Measurements from ENCODE around the gene FBXO44.

FBXO44 gene

GRCh38 chr1:11684070-11684469, 29.4 kb downstream of the FBXO44 start:
- Histone ChIP-seq H3K4me3 (ENCODE audit: low read depth, low read length) (no peak overlapping the region), H3K27ac (no peak overlapping the region), H3K27me3 (replicated peaks) (peaks cover 1% of the 10 kb centered on the region), H3K36me3 (replicated peaks) (no peaks in the 10 kb centered on the region)
- no peak for TF ChIP-seq CTCF (IDR thresholded peaks at IDR 0.05; ENCODE audit: low read depth, low read length, missing control alignments)
- in situ Hi-C loops (cut with HindIII; ENCODE audit: low pct_ligation_motif_present, low sequenced_read_pairs) = no loop called here
- DNase-seq = no peak

GRCh38 chr1:11685210-11685752, 30.6 kb downstream of the FBXO44 start:
- TF ChIP-seq CTCF (IDR thresholded peaks at IDR 0.05; ENCODE audit: low read depth, low read length, missing control alignments) = no peak
- Histone ChIP-seq H3K36me3 (replicated peaks) (no peaks in the 10 kb centered on the region), H3K27ac (no peak overlapping the region), H3K4me3 (ENCODE audit: low read depth, low read length) (no peak overlapping the region), H3K27me3 (replicated peaks) (peaks cover 8% of the 10 kb centered on the region)
- in situ Hi-C loops (cut with HindIII; ENCODE audit: low pct_ligation_motif_present, low sequenced_read_pairs) = no loop called here
- DNase-seq = no peak

- no peak for TF ChIP-seq CTCF (IDR thresholded peaks at IDR 0.05; ENCODE audit: low read depth, low read length, missing control alignments)
- Histone ChIP-seq H3K27me3 (replicated peaks) (peaks cover 36% of the 10 kb centered on the region), H3K27ac (no peak overlapping the region), H3K36me3 (replicated peaks) (no peaks in the 10 kb centered on the region), H3K4me3 (ENCODE audit: low read depth, low read length) (no peak overlapping the region)
- no peak for DNase-seq
- in situ Hi-C loops (cut with HindIII; ENCODE audit: low pct_ligation_motif_present, low sequenced_read_pairs) = no loop called here
Measured at GRCh38 chr1:11688506-11688905, 33.8 kb downstream of the FBXO44 start.

DNA sequence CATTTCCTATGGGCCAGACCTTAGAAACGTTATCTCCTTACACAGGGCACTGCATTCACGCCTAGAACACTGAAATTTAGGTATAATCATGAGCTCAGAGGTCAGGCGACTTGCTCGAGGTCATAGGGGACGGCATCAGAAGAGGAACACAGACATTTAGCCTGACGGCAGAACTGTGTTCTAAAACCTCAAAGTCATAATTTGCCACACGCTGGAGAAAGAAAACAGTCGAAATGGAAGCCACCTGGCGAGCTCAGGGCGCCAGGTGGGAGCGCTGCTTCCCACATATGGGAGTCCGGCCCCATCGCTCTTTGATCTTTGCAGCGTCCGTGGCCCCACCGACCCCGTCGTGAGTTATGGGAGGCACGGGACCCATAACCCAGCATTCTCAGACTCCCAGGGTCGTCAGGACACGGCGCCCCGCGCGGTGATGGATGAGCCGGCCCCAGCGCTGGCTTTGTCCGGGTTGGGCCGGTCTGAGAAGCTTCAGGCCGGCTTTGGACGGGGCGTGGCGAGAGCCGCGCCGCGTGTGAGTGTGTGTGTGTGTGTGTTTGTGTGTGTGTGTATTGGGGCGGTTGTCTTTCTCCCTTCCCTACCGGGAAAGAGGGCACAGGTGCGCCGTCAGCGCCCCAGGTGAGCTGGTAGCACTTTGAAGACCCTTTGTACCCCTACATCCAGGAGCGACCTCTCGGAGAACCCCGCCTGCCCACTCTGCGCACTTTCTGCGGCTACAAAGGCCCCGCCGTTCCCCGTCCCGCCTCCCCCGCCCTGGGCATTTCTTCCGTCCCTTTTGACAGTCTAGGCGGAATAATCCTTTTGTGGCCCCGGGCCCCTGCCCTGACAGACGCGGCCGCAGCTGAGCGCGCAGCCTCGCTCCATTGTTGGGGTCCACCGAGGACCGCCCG, 36.0 kb downstream of the FBXO44 start:
- H3K36me3 ChIP-seq (replicated peaks) = no peaks in the 10 kb centered on the region
- in situ Hi-C loops (cut with HindIII; ENCODE audit: low pct_ligation_motif_present, low sequenced_read_pairs) = no loop called here
- H3K27me3 ChIP-seq (replicated peaks) = peaks cover 48% of the 10 kb centered on the region
- no peak overlapping the region for H3K27ac ChIP-seq
- no peak for DNase-seq
- TF ChIP-seq CTCF (IDR thresholded peaks at IDR 0.05; ENCODE audit: low read depth, low read length, missing control alignments) = no peak
- H3K4me3 ChIP-seq (ENCODE audit: low read depth, low read length) = no peak overlapping the region

GRCh38 chr1:11691302-11691914, 36.7 kb downstream of the FBXO44 start, which contains the start of gene DRAXIN:
Gene DRAXIN, plus strand, starts transcription at chr1:11691710. Its CDS starts 14,549 bp downstream, at chr1:11706259.
- TF ChIP-seq CTCF (IDR thresholded peaks at IDR 0.05; ENCODE audit: low read depth, low read length, missing control alignments) = no peak
- no peak within 1 kb of the TSS for H3K4me3 ChIP-seq (ENCODE audit: low read depth, low read length)

More at GRCh38 chr1:11691302-11691914, 36.7 kb downstream of the FBXO44 start, which contains the start of gene DRAXIN:
- Histone ChIP-seq H3K36me3 (replicated peaks) (no peaks in the 10 kb centered on the region), H3K27ac (no peak within 1 kb of the TSS), H3K27me3 (replicated peaks) (peaks cover 48% of the 10 kb centered on the region)
- in situ Hi-C loops (cut with HindIII; ENCODE audit: low pct_ligation_motif_present, low sequenced_read_pairs) = no loop called here
- DNase-seq = no peak

Measured in brain microvascular endothelial cell (primary cell).